WTC11 (cell line): ENCODE data around the gene SETD1B.

Experiments used
- ATF1 ChIP-seq: sonication (generic); formaldehyde crosslinking; IDR thresholded peaks from 2 replicates; pipeline ENCODE4 v1.8.1; 2023; ENCODE audit warnings: mild to moderate bottlenecking, moderate library complexity, missing genetic modification reagents
- CREB1 ChIP-seq: sonication (generic); formaldehyde crosslinking; IDR thresholded peaks from 2 replicates; pipeline ENCODE4 v1.8.0; 2023; ENCODE audit warnings: mild to moderate bottlenecking, missing genetic modification reagents
- CTCF ChIP-seq: fragments of 200-600 bp; IDR thresholded peaks from 2 replicates; pipeline ENCODE4 v1.8.0; 2022; ENCODE audit warnings: antibody characterized with exemption
- JUN ChIP-seq: sonication (generic); formaldehyde crosslinking; IDR thresholded peaks from 2 replicates; pipeline ENCODE4 v1.8.0; 2023; ENCODE audit warnings: mild to moderate bottlenecking, missing genetic modification reagents
- MAX ChIP-seq: sonication (generic); formaldehyde crosslinking; IDR thresholded peaks from 2 replicates; pipeline ENCODE4 v1.8.0; 2022; ENCODE audit warnings: mild to moderate bottlenecking, missing genetic modification reagents
- NR2C2 ChIP-seq: sonication (generic); formaldehyde crosslinking; IDR thresholded peaks from 2 replicates; pipeline ENCODE4 v1.8.0; 2022; ENCODE audit warnings: mild to moderate bottlenecking, missing genetic modification reagents

- TF ChIP-seq ATF1 (no peak), CTCF (no peak), MAX (CRISPR knock-in tag) (peak; percentile 28; the same call in 1 of the 2 replicates), CREB1 (CRISPR knock-in tag) (no peak), JUN (CRISPR knock-in tag) (no peak), NR2C2 (CRISPR knock-in tag) (no peak)
These were observed 3.7 kb upstream of the SETD1B start for GRCh38 chr12:121799842-121800693.
